GM19193 (cell line): ENCODE data around the gene FPR1.

ENCODE experiments used
- POLR2A ChIP-seq: IDR thresholded peaks from 4 replicates; pipeline ENCODE4 v1.6.1; 2011; ENCODE audit not compliant: insufficient read depth, insufficient read length; ENCODE audit errors: extremely low read depth

FPR1 gene

GRCh38 chr19:51751655-51752054, at the start of gene FPR1:
Gene FPR1 (minus strand): TSS chr19:51751878. CDS start chr19:51746994, 4,884 bp downstream.
- no peak for TF ChIP-seq POLR2A

DNA sequence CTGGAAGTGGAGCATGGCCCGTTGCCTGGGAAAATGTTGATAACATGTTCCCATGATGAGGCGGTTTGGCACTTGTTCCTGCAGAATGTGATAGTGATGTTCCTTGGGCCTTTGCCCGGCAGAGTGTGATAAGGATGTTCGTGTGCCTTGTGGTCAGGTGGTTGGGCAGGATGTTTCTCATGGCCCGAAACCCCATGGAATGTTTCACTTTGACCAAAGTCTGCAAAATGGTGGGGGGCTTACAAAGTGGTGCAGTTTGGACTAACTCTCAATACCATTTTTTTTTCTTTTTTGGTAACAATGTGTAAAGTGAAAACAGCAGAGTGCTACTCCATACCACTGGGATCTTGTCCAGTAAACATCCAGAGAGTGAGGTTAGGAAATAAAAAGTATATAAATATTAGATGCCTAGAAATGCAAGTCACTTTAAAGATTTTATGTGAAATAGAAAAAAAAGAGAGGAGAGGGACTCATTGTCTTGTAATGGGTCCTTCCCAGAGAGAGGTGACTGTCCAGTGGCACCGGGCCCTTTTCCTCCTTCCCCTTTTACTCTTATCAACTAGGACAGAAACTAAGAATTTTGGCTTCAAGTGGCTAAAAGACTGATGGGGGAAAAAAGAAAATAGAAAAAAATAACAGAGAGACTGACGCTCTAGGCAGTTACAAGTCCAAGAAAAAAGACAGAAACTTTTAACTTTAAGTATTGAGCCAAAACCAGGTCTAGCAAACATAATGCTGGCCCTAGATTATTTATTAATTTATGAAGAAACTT, 49.0 kb upstream of the FPR1 start:
- no peak for TF ChIP-seq POLR2A

- no peak for TF ChIP-seq POLR2A
These were observed 48.2 kb upstream of the FPR1 start for GRCh38 chr19:51799774-51800472.

- no peak for TF ChIP-seq POLR2A
These were observed 47.5 kb upstream of the FPR1 start for GRCh38 chr19:51799034-51799773.

GRCh38 chr19:51798062-51798461, 46.4 kb upstream of the FPR1 start:
- no peak for TF ChIP-seq POLR2A

DNA sequence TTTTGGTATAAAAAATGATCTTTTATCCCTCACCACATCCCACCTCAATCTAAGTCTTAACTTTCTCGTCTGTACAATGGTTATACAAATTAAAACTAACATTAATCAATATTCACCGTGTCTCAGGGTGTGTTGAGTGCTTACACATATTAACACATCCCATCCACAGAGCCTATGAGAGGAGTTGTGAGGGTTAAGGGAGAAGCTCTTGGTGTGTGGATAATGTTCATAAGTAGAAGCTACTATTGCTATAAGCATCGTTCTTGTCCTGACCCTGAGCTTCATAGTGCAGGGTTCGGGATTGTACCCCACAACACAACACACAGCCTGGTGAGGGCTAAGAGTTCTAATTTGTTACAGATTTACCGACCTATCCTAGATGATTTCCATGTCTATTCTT, 45.8 kb upstream of the FPR1 start:
- no peak for TF ChIP-seq POLR2A

GRCh38 chr19:51796195-51796679, 44.6 kb upstream of the FPR1 start:
- TF ChIP-seq POLR2A = no peak

DNA sequence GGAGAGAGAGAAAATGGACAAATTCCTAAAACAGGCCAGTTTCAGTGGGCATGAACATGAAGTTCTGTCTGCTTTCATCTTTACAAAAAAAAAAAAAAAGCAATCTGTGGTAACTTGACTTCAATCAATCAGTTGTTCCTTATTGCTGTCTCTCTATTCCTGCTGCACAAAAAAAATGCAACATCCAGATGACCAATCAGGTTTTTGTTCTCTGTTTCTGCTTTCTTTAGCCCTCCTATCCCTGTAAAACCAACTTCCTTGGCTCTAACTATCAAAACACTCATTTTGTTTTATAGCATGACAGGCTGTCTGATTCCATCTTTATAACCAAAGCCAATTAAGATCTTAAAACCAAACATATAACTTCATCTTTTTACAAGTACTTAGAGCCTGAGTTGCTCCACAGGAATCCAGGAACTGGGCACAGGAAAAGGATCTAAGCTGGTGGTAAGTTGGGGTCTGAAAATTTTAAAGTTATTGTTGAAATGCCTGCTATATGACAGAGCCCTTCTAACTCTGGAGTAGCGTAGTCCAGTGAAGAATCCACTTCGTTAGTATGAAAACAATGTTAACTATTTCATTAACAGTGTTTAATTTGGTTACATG, 43.3 kb upstream of the FPR1 start, which contains the start of gene FPR3:
Gene FPR3, plus strand, starts transcription at position 273 of the 606 bp plus-strand sequence. CDS start 28,592 bp downstream, outside the sequence.
- TF ChIP-seq POLR2A = no peak

DNA sequence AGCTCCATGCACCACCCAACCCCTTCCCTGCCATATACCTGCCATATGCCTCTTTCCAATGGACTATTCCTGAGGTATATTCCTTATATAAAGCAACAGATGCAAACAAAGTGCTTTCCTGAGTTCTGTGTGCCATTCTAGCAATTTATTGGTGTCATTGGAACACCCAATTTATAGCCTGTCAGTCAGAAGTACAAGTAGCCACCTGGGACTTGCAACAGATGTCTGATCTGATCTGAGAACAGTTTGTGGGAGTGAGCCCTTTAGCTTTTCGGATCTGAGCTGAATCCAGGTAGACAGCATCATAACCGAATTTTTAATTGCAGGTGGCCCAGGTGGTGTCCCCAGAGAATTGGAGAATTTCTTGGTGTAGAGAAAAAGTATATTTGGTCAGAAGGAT, 42.3 kb upstream of the FPR1 start:
- no peak for TF ChIP-seq POLR2A

DNA sequence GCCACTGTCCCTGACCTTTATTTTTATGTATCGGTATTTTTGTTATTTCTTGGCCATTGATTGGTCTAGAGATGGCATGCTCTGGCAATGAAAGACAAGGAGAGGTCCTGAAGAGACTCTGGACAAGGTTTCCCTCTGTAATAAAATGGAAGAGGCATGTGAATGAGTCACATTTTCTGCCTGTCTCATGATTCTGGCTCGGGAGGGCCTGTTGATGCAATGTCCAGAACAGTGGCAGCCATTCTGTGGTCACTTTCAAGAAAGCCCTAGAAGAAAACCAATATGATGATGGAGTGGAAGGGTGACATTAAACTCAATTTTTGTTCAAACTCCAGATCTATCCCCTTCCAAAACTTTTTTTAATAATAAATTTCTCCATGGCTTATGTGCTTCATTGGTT, 41.3 kb upstream of the FPR1 start:
- no peak for TF ChIP-seq POLR2A

GRCh38 chr19:51789061-51789795, 37.5 kb upstream of the FPR1 start:
- no peak for TF ChIP-seq POLR2A

DNA sequence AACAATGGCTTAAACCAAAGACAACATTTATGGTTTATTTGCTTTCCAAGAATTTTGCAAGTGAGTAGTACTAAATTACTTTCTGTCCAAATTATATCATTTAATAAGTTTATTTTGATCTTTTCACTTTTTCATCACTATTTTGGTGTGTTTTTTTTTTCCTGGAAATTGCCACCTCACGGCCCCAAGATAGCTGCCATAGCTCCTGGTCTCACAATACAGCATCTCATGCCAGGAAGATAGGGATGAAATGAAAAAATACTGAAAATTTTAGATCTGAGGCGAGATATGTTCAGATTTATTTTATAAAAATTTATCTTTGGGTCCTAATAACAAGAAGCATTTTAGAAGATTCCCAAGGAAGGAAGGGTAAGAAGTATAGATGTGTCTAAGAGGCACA, 36.4 kb upstream of the FPR1 start:
- no peak for TF ChIP-seq POLR2A

GRCh38 chr19:51786646-51787494, 35.2 kb upstream of the FPR1 start:
- TF ChIP-seq POLR2A = no peak
